GM12873 (cell line): Measurements from ENCODE around the gene PEX11B.

Source experiments
- TF ChIP-seq, protein P1 (sequence below): IDR thresholded peaks from 2 replicates; pipeline ENCODE4 v1.5.1; 2012; ENCODE audit warnings: low read depth, mild to moderate bottlenecking, moderate library complexity, low read length, control low read depth; ENCODE audit not compliant: insufficient read depth; ENCODE audit errors: missing control alignments

Gene PEX11B

DNA sequence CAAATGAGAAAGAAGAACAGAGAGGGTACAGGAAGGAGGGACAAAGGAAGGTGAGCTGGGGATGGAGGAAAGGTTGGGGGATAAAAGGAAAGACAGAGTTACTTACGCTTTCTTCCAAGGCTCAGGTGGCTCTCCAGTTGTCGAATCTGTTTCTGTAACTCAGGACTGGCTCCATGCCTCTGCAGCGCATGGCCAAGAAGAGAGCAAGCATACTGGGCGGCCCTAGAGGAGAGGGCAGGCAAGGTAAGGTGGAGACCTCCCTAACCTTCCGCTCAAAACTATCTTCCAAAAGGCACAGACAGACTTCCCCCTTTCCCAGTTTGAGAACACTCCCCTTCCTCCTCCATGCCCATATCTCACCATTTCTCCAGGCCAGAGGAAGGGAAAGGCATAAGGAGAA is 922 bp downstream of the PEX11B start:
- TF ChIP-seq, protein P1, sequence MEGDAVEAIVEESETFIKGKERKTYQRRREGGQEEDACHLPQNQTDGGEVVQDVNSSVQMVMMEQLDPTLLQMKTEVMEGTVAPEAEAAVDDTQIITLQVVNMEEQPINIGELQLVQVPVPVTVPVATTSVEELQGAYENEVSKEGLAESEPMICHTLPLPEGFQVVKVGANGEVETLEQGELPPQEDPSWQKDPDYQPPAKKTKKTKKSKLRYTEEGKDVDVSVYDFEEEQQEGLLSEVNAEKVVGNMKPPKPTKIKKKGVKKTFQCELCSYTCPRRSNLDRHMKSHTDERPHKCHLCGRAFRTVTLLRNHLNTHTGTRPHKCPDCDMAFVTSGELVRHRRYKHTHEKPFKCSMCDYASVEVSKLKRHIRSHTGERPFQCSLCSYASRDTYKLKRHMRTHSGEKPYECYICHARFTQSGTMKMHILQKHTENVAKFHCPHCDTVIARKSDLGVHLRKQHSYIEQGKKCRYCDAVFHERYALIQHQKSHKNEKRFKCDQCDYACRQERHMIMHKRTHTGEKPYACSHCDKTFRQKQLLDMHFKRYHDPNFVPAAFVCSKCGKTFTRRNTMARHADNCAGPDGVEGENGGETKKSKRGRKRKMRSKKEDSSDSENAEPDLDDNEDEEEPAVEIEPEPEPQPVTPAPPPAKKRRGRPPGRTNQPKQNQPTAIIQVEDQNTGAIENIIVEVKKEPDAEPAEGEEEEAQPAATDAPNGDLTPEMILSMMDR = no peak

DNA sequence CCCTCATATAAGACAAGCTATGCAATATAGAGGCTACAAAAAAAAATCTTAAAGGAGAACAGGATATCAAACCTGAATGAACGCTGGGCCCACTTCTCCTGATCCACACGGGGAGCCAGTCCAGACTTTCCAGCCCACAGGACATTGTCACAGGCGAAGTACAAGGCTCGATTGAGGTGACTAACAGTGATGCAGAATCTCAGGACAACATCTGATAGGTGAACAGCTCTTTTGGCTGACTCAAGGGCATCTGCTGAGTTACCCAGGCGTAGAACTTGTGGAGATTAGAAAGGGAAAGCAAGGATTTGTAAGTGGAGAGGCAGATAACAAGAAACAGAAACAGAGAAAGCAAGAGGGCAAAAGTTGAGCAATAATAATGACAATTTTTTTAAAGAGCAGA is 1.8 kb downstream of the PEX11B start:
- TF ChIP-seq, protein P1 = no peak

DNA sequence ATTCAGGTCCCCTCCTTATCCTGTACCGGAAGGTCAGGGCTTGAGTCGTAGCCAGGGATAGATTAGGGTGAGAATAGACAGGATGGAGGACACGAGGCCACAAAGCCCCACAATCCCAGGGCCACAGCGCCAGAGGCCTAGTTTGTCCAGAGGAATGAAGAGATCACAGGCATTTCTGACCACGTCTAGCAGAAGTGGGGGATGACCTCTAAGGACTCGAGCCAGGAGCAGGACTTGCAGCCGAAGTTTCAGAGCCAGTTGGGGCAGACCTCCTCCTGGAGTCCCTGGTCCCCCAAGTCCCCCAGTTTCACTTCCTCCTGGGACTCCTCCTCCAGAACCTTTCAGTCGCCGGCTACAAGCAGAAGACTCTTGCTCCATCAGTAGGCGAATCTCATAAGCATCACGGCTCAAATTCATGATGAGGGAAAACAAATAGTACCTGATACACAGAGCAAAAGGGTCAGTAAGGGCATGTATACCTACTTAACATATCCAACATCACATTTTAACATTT is 6.3 kb downstream of the PEX11B start:
- TF ChIP-seq, protein P1 = no peak

DNA sequence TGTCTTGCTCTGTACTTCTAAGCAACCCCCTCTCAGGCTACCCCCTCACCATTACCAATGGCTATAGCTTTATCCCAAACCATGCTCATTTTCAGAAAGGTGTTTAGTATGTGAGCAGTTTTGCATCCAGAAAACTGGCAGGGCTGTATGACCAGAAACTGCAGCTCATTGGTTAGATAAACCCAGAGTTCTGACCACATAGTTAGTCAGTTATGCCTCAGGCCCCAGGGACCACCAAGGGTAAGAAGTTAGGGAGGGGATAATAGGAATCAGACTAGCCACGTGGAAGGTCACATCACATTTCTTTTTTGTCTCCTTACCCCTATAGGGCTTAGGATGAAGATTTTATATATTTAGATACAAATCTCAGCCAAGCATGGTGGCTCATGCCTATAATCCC is 9.9 kb downstream of the PEX11B start:
- TF ChIP-seq, protein P1 = no peak

DNA sequence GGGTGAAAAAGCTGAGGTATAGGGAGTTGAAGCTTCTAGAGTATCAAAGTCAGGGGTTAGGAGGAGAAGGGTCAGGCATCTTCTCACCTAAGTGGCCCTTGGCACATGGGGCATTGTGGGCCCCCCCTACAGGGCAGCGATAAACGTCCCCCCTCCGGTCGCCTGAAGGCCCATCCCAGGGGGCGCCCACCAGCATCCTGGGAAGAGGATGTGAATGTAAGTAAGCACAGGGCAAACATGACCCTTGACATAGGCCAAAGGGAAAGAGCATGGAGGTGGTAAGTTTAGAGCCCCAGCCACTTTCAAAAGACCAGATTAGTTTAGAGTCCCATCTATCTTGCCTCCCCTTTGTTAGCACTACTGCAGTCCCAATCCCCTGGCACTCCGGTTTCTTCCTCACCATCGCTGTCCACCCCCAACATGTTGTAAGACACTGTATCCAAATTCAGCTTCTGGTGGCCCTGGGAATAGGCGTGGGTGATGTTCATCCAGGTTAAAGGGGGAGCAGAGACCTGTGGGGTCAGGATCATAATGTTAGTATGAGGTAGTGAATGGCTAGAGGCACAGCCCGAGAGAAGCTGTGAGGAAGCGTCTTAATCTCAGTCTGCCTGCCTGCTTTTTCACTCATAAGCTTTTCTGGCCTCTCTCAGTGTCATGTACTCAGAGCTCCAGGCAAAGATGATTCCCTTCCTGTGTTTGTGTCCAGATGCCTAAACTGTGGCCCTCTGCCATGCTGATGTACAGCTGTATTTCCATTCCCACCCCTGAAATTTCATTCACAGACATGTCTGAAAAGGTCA is 11.4 kb downstream of the PEX11B start:
- TF ChIP-seq, protein P1 = no peak

DNA sequence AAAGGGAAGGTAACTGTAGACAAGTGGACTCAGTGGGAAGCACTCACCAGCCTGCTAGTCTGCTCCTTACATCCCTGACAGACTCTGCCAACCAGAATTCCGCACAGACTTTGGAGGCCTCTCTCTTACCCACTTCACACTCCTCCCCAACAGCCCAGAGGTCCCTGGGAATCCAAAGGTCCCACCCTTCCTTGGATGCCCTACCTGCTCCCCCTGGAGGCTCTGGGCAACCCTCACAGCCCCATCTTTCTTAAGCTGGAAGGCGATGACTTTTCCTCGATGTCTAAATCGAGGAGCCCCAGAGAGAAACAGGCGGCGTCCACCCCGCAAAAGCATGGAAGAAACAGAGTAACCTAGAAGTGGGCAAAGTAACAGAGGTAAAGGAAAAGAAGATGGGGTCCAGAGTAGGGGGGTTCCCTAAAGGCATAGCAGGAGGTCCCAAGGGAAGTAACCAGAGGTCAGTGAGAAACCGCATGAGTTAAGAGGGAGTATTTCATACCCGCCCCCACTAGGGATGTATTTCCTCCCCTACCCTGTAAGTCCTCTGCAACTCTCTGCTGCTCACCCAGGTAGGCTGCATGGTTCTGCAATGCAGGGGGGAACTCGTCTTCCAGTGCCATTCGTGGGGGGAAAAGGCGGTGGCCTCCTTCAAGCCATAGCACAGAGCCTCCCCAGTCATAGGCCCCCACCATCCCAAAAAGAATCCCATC is 17.1 kb downstream of the PEX11B start:
- TF ChIP-seq, protein P1 = no peak

DNA sequence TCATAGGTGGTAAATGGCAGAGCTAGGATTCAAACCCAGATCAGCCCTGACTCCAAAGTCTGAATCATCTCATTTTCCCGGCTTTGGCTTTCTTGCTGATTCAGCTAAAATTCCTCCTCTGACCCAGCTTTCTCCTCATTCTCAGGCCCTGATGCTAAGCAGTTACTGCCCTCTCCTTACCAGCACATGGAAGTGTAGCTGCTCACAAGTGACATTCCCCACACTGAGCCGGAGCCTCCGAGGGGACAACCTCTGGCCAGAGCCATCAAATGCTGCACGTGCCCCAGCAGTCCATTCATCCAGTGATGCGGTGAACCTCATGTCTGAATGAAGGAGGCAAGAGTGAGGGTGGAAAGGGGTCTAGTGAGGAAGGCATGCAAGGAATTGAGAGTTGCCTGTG is 19.8 kb downstream of the PEX11B start:
- TF ChIP-seq, protein P1 = no peak
